SK-N-SH treated with all-trans-retinoic acid at 6 μM for 48 hours (cell line): ENCODE data around the gene MRC1.

Experiments used
- BACH2 ChIP-seq: fragments of 250-450 bp; sonication (Bioruptor Pico); IDR thresholded peaks from 2 replicates; pipeline ENCODE4 v1.9.0; 2021; ENCODE audit warnings: mild to moderate bottlenecking, borderline replicate concordance
- PPARA ChIP-seq: fragments of 250-450 bp; sonication (Bioruptor Pico); IDR thresholded peaks from 2 replicates; pipeline ENCODE4 v1.5.0; 2020; ENCODE audit warnings: mild to moderate bottlenecking, borderline replicate concordance
- RARB ChIP-seq: fragments of 250-450 bp; sonication (Bioruptor Pico); IDR thresholded peaks from 2 replicates; pipeline ENCODE4 v1.8.0; 2021; ENCODE audit warnings: mild to moderate bottlenecking, moderate library complexity
- SNAI2 ChIP-seq: fragments of 250-450 bp; sonication (Bioruptor Pico); IDR thresholded peaks from 2 replicates; pipeline ENCODE4 v1.5.0; 2020; ENCODE audit warnings: mild to moderate bottlenecking, moderate library complexity
- TCF4 ChIP-seq: fragments of 250-450 bp; sonication (Bioruptor Pico); IDR thresholded peaks from 2 replicates; pipeline ENCODE4 v1.8.0; 2021; ENCODE audit warnings: mild to moderate bottlenecking, moderate library complexity, borderline replicate concordance
- ZC3H10 ChIP-seq: fragments of 250-450 bp; sonication (Bioruptor Pico); IDR thresholded peaks from 2 replicates; pipeline ENCODE4 v1.5.1; 2021; ENCODE audit warnings: mild to moderate bottlenecking, moderate library complexity
- ZNF565 ChIP-seq: fragments of 450-650 bp; formaldehyde crosslinking; conservative IDR thresholded peaks from 2 replicates; pipeline ENCODE4 v1.5.0; 2020; ENCODE audit warnings: low read depth, mild to moderate bottlenecking, moderate library complexity
- ZNF70 ChIP-seq: fragments of 450-650 bp; formaldehyde crosslinking; IDR thresholded peaks from 2 replicates; pipeline ENCODE4 v1.5.0; 2020; ENCODE audit warnings: mild to moderate bottlenecking, moderate library complexity
- TF ChIP-seq, protein P1 (sequence below): fragments of 250-450 bp; sonication (Bioruptor Pico); IDR thresholded peaks from 2 replicates; pipeline ENCODE4 v1.8.0; 2020; ENCODE audit warnings: mild to moderate bottlenecking, moderate library complexity, borderline replicate concordance
- TF ChIP-seq, protein P2 (sequence below): fragments of 250-450 bp; sonication (Bioruptor Pico); IDR thresholded peaks from 2 replicates; pipeline ENCODE4 v1.5.1; 2020; ENCODE audit warnings: low read depth, mild to moderate bottlenecking, moderate library complexity
- TF ChIP-seq, protein P3 (sequence below): fragments of 250-450 bp; sonication (Bioruptor Pico); IDR thresholded peaks from 2 replicates; pipeline ENCODE4 v1.8.0; 2021; ENCODE audit warnings: low read depth, mild to moderate bottlenecking, moderate library complexity, borderline replicate concordance

GRCh38 chr10:17790651-17791050 is 18.5 kb upstream of the MRC1 start:
- TF ChIP-seq RARB (CRISPR knock-in tag) (no peak), SNAI2 (CRISPR knock-in tag) (no peak), ZC3H10 (no peak), ZNF565 (CRISPR knock-in tag) (no peak), BACH2 (no peak), ZNF70 (CRISPR knock-in tag) (no peak), TCF4 (CRISPR knock-in tag) (no peak), PPARA (CRISPR knock-in tag) (no peak)
- TF ChIP-seq, protein P1, sequence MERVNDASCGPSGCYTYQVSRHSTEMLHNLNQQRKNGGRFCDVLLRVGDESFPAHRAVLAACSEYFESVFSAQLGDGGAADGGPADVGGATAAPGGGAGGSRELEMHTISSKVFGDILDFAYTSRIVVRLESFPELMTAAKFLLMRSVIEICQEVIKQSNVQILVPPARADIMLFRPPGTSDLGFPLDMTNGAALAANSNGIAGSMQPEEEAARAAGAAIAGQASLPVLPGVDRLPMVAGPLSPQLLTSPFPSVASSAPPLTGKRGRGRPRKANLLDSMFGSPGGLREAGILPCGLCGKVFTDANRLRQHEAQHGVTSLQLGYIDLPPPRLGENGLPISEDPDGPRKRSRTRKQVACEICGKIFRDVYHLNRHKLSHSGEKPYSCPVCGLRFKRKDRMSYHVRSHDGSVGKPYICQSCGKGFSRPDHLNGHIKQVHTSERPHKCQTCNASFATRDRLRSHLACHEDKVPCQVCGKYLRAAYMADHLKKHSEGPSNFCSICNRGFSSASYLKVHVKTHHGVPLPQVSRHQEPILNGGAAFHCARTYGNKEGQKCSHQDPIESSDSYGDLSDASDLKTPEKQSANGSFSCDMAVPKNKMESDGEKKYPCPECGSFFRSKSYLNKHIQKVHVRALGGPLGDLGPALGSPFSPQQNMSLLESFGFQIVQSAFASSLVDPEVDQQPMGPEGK (CRISPR knock-in tag) = no peak
- TF ChIP-seq, protein P2, sequence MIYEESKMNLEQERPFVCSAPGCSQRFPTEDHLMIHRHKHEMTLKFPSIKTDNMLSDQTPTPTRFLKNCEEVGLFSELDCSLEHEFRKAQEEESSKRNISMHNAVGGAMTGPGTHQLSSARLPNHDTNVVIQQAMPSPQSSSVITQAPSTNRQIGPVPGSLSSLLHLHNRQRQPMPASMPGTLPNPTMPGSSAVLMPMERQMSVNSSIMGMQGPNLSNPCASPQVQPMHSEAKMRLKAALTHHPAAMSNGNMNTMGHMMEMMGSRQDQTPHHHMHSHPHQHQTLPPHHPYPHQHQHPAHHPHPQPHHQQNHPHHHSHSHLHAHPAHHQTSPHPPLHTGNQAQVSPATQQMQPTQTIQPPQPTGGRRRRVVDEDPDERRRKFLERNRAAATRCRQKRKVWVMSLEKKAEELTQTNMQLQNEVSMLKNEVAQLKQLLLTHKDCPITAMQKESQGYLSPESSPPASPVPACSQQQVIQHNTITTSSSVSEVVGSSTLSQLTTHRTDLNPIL (CRISPR knock-in tag) = no peak
- TF ChIP-seq, protein P3, sequence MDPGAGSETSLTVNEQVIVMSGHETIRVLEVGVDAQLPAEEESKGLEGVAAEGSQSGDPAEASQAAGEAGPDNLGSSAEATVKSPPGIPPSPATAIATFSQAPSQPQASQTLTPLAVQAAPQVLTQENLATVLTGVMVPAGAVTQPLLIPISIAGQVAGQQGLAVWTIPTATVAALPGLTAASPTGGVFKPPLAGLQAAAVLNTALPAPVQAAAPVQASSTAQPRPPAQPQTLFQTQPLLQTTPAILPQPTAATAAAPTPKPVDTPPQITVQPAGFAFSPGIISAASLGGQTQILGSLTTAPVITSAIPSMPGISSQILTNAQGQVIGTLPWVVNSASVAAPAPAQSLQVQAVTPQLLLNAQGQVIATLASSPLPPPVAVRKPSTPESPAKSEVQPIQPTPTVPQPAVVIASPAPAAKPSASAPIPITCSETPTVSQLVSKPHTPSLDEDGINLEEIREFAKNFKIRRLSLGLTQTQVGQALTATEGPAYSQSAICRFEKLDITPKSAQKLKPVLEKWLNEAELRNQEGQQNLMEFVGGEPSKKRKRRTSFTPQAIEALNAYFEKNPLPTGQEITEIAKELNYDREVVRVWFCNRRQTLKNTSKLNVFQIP (CRISPR knock-in tag) = no peak
